Immature natural killer cell (primary cell): ENCODE data around the gene ABCC1. TPM values are rescaled to one million over a fixed set of nuclear protein-coding genes. Genes with fewer than 3 reads are reported as not detected.

Source experiments
- DNase-seq, 3 donors: peaks; one replicate each; pipeline ENCODE4 v3.0.0; 2022; ENCODE audit warnings: mixed read lengths in 1 of 3
- H3K27ac Mint-ChIP-seq, 6 donors: one replicate each; pipeline ENCODE4 v1.8.0; 2020; ENCODE audit warnings: mixed read lengths in 6 of 6, mild to moderate bottlenecking in 5 of 6, inconsistent platforms in 4 of 6, moderate library complexity in 3 of 6
- H3K27me3 Mint-ChIP-seq, 3 donors: one replicate each; pipeline ENCODE4 v1.8.0; 2020 to 2021; ENCODE audit warnings: low read depth in 3 of 3, mild to moderate bottlenecking in 3 of 3, mixed read lengths in 3 of 3, moderate library complexity in 3 of 3, inconsistent platforms in 1 of 3
- H3K36me3 Mint-ChIP-seq, 3 donors: one replicate each; pipeline ENCODE4 v1.8.0; 2020; ENCODE audit warnings: mixed read lengths in 3 of 3, inconsistent platforms in 2 of 3, mild to moderate bottlenecking in 2 of 3
- H3K4me1 Mint-ChIP-seq, 2 donors: one replicate each; pipeline ENCODE4 v1.8.0; 2020; ENCODE audit warnings: inconsistent platforms in 2 of 2, mild to moderate bottlenecking in 2 of 2, mixed read lengths in 2 of 2, moderate library complexity in 1 of 2
- H3K4me3 Mint-ChIP-seq, 5 donors: one replicate each; pipeline ENCODE4 v1.8.0; 2020; ENCODE audit warnings: mild to moderate bottlenecking in 5 of 5, mixed read lengths in 5 of 5, inconsistent platforms in 3 of 5, moderate library complexity in 3 of 5
- H3K9me3 Mint-ChIP-seq, 6 donors: one replicate each; pipeline ENCODE4 v1.8.0; 2020; ENCODE audit warnings: mild to moderate bottlenecking in 6 of 6, mixed read lengths in 6 of 6, inconsistent platforms in 4 of 6, moderate library complexity in 3 of 6
- polyA plus RNA-seq, 3 donors: library from polyadenylated mRNA; unstranded; fragments of 300-500 nt; fragmentation: Illumina TruSeq; gene quantifications; one replicate each; pipeline ENCODE4 v1.2.3, GENCODE V29; 2021

ABCC1 gene
- polyA plus RNA-seq, 3 donors from 2014 or later, result 2.3 to 3.6 (median 2.3) TPM

GRCh38 chr16:15966420-15966819, 17.0 kb downstream of the ABCC1 start:
- H3K4me3 Mint-ChIP-seq, result no peak overlapping the region
- peaks cover 19 to 21% of the 10 kb centered on the region in 2 donors for H3K4me1 Mint-ChIP-seq

GRCh38 chr16:15966836-15967546, 17.6 kb downstream of the ABCC1 start:
- Mint-ChIP-seq H3K27ac (no peak overlapping the region), H3K4me1 (peaks cover 13 to 15% of the 10 kb centered on the region in 2 donors), H3K9me3 (peaks cover 0 to under 1% (median 0%) of the 10 kb centered on the region in 6 donors), H3K27me3 (peaks cover 0 to 6% (median 2%) of the 10 kb centered on the region in 3 donors), H3K4me3 (no peak overlapping the region), H3K36me3 (peaks cover 12 to 19% (median 14%) of the 10 kb centered on the region in 3 donors)
- DNase-seq, result no peak

More at GRCh38 chr16:15966420-15966819, 17.0 kb downstream of the ABCC1 start:
- peaks cover 0 to 6% (median 3%) of the 10 kb centered on the region in 3 donors for H3K27me3 Mint-ChIP-seq
- no peaks in the 10 kb centered on the region for H3K9me3 Mint-ChIP-seq
- DNase-seq, result no peak
- H3K36me3 Mint-ChIP-seq, result peaks cover 9 to 19% (median 9%) of the 10 kb centered on the region in 3 donors
- no peak overlapping the region for H3K27ac Mint-ChIP-seq

- peaks cover 7% of the 10 kb centered on the region in 2 donors for H3K4me1 Mint-ChIP-seq
- H3K36me3 Mint-ChIP-seq, result peaks cover 16 to 19% (median 19%) of the 10 kb centered on the region in 3 donors
- peaks cover under 1 to 6% (median 2%) of the 10 kb centered on the region in 3 donors for H3K27me3 Mint-ChIP-seq
- peaks cover 0 to 6% (median 4%) of the 10 kb centered on the region in 6 donors for H3K9me3 Mint-ChIP-seq
- H3K27ac Mint-ChIP-seq, result no peak overlapping the region
- no peak for DNase-seq
- H3K4me3 Mint-ChIP-seq, result no peak overlapping the region
Measured at GRCh38 chr16:15967655-15968315, 18.4 kb downstream of the ABCC1 start.

GRCh38 chr16:15970202-15970601, 20.8 kb downstream of the ABCC1 start:
- no peak for DNase-seq
- peaks cover 2 to 6% (median 3%) of the 10 kb centered on the region in 3 donors for H3K27me3 Mint-ChIP-seq
- H3K4me3 Mint-ChIP-seq, result no peak overlapping the region
- no peak overlapping the region for H3K27ac Mint-ChIP-seq
- peaks cover 2 to 6% (median 4%) of the 10 kb centered on the region in 6 donors for H3K9me3 Mint-ChIP-seq
- H3K4me1 Mint-ChIP-seq, result peaks cover 0 to 1% of the 10 kb centered on the region in 2 donors
- H3K36me3 Mint-ChIP-seq, result peaks cover 14 to 22% (median 16%) of the 10 kb centered on the region in 3 donors

- Mint-ChIP-seq H3K27ac (no peak overlapping the region), H3K27me3 (peaks cover 2 to 4% (median 3%) of the 10 kb centered on the region in 3 donors), H3K36me3 (peaks cover 14 to 22% (median 16%) of the 10 kb centered on the region in 3 donors), H3K4me1 (peaks cover 0 to 1% of the 10 kb centered on the region in 2 donors), H3K9me3 (peaks cover 2 to 6% (median 4%) of the 10 kb centered on the region in 6 donors), H3K4me3 (no peak overlapping the region)
- no peak for DNase-seq
Measured at GRCh38 chr16:15970743-15971439, 21.5 kb downstream of the ABCC1 start.

- H3K27ac Mint-ChIP-seq, result no peak overlapping the region
- no peak for DNase-seq
- peaks cover 0 to 1% of the 10 kb centered on the region in 2 donors for H3K4me1 Mint-ChIP-seq
- peaks cover 2 to 6% (median 4%) of the 10 kb centered on the region in 6 donors for H3K9me3 Mint-ChIP-seq
- peaks cover 2 to 4% (median 3%) of the 10 kb centered on the region in 3 donors for H3K27me3 Mint-ChIP-seq
- no peak overlapping the region for H3K4me3 Mint-ChIP-seq
- peaks cover 14 to 22% (median 16%) of the 10 kb centered on the region in 3 donors for H3K36me3 Mint-ChIP-seq
Measured at GRCh38 chr16:15971440-15971815, 22.0 kb downstream of the ABCC1 start.

- Mint-ChIP-seq H3K9me3 (peaks cover 2 to 6% (median 4%) of the 10 kb centered on the region in 6 donors), H3K27ac (no peak overlapping the region), H3K27me3 (peaks cover 0 to 4% (median 3%) of the 10 kb centered on the region in 3 donors), H3K4me3 (no peak overlapping the region), H3K36me3 (peaks cover 14 to 22% (median 16%) of the 10 kb centered on the region in 3 donors), H3K4me1 (peaks cover 0 to 3% of the 10 kb centered on the region in 2 donors)
- no peak for DNase-seq
Measured at GRCh38 chr16:15972046-15972868, 22.8 kb downstream of the ABCC1 start.

GRCh38 chr16:15973421-15973820, 24.0 kb downstream of the ABCC1 start:
- H3K4me1 Mint-ChIP-seq, result peaks cover 0 to 3% of the 10 kb centered on the region in 2 donors
- no peak overlapping the region for H3K27ac Mint-ChIP-seq
- DNase-seq, result no peak
- no peak overlapping the region for H3K4me3 Mint-ChIP-seq
- H3K27me3 Mint-ChIP-seq, result peaks cover 0 to 5% (median 4%) of the 10 kb centered on the region in 3 donors
- peaks cover 17 to 26% (median 25%) of the 10 kb centered on the region in 3 donors for H3K36me3 Mint-ChIP-seq
- H3K9me3 Mint-ChIP-seq, result peaks cover 2 to 7% (median 4%) of the 10 kb centered on the region in 6 donors

GRCh38 chr16:15974057-15974456, 24.6 kb downstream of the ABCC1 start:
- peak overlapping the region in 1 of 6 donors; percentile 22 for H3K27ac Mint-ChIP-seq
- no peak for DNase-seq
- H3K36me3 Mint-ChIP-seq, result peaks cover 18 to 31% (median 29%) of the 10 kb centered on the region in 3 donors
- no peak overlapping the region for H3K4me3 Mint-ChIP-seq
- H3K27me3 Mint-ChIP-seq, result peaks cover 0 to 5% (median 5%) of the 10 kb centered on the region in 3 donors
- peaks cover 0 to 3% of the 10 kb centered on the region in 2 donors for H3K4me1 Mint-ChIP-seq
- H3K9me3 Mint-ChIP-seq, result peaks cover 2 to 10% (median 4%) of the 10 kb centered on the region in 6 donors

GRCh38 chr16:15975172-15975571, 25.8 kb downstream of the ABCC1 start:
- peaks cover 0 to 5% (median 5%) of the 10 kb centered on the region in 3 donors for H3K27me3 Mint-ChIP-seq
- no peak for DNase-seq
- H3K36me3 Mint-ChIP-seq, result peaks cover 26 to 34% (median 31%) of the 10 kb centered on the region in 3 donors
- peaks cover 3 to 12% (median 6%) of the 10 kb centered on the region in 6 donors for H3K9me3 Mint-ChIP-seq
- H3K4me1 Mint-ChIP-seq, result peaks cover 0 to 3% of the 10 kb centered on the region in 2 donors
- peak overlapping the region in 1 of 6 donors; percentile 12 for H3K27ac Mint-ChIP-seq
- no peak overlapping the region for H3K4me3 Mint-ChIP-seq

- peaks cover 4 to 19% (median 11%) of the 10 kb centered on the region in 6 donors for H3K9me3 Mint-ChIP-seq
- peaks cover 25 to 29% (median 27%) of the 10 kb centered on the region in 3 donors for H3K36me3 Mint-ChIP-seq
- H3K27me3 Mint-ChIP-seq, result peaks cover 0 to 5% (median 3%) of the 10 kb centered on the region in 3 donors
- no peak overlapping the region for H3K27ac Mint-ChIP-seq
- peaks cover 0 to 4% of the 10 kb centered on the region in 2 donors for H3K4me1 Mint-ChIP-seq
- no peak for DNase-seq
- no peak overlapping the region for H3K4me3 Mint-ChIP-seq
Measured at GRCh38 chr16:15976225-15976812, 26.9 kb downstream of the ABCC1 start.

GRCh38 chr16:15976929-15977637, 27.7 kb downstream of the ABCC1 start:
- Mint-ChIP-seq H3K27me3 (peaks cover 0 to 5% (median 1%) of the 10 kb centered on the region in 3 donors), H3K36me3 (peaks cover 27 to 31% (median 31%) of the 10 kb centered on the region in 3 donors), H3K4me1 (peaks cover 0 to 4% of the 10 kb centered on the region in 2 donors), H3K4me3 (no peak overlapping the region), H3K9me3 (peaks cover 9 to 26% (median 18%) of the 10 kb centered on the region in 6 donors), H3K27ac (no peak overlapping the region)
- DNase-seq, result no peak
